B cell (primary cell): ENCODE data around the gene SEPTIN5. TPM values are rescaled to one million over a fixed set of nuclear protein-coding genes. Genes with fewer than 3 reads are reported as not detected.

Experiments used
- ATAC-seq: fragments of 200-7000 bp; cut with Tn5 transposase; one replicate; pipeline ENCODE4 v1.10.0; 2021; ENCODE audit warnings: low read depth, mild to moderate bottlenecking, moderate number of reproducible peaks, moderate library complexity
- CTCF ChIA-PET: fragments of 350-600 bp; sonication (Branson Sonifier 250); formaldehyde crosslinking; loops from one replicate; lab custom pipeline; 2021; ENCODE audit warnings: antibody characterized with exemption, inconsistent platforms; lab: Charles Lee
- POLR2A ChIA-PET: fragments of 350-600 bp; sonication (Branson Sonifier 250); formaldehyde crosslinking; loops from one replicate; lab custom pipeline; 2021; ENCODE audit warnings: antibody characterized with exemption; lab: Charles Lee
- DNase-seq: peaks from one replicate; pipeline ENCODE4 v3.0.0; 2013
- H2AFZ ChIP-seq: 2 replicates; pipeline ENCODE4 v1.6.1; 2012; ENCODE audit warnings: mild to moderate bottlenecking, low read depth, low read length; ENCODE audit not compliant: insufficient read depth, poor library complexity, severe bottlenecking
- H3K27ac ChIP-seq, 2 donors: 1 replicate in 1 of 2; 2 replicates in 1 of 2; pipeline ENCODE4 v1.5.1; 2012 to 2013; ENCODE audit warnings: low read length in 2 of 2, mild to moderate bottlenecking in 2 of 2, moderate library complexity in 1 of 2
- H3K27me3 ChIP-seq, 4 experiments: fragments of 200-600 bp in 1 of 4; sonication (generic) in 1 of 4; replicated peaks in 1 of 4; 1 replicate in 2 of 4; 2 replicates in 2 of 4; pipeline versions ENCODE4 v1.6.1 to v1.7.0; 2013 to 2016; ENCODE audit warnings: low read length in 3 of 4, mild to moderate bottlenecking in 2 of 4, mixed read lengths in 1 of 4, moderate library complexity in 1 of 4; ENCODE audit not compliant: insufficient read depth in 4 of 4, control insufficient read depth in 3 of 4; ENCODE audit errors: control extremely low read depth in 1 of 4
- H3K36me3 ChIP-seq, 2 experiments: replicated peaks in 1 of 2; 1 replicate in 1 of 2; 2 replicates in 1 of 2; pipeline versions ENCODE4 v1.6.1 to v1.7.1; 2013; ENCODE audit warnings: low read length in 1 of 2; ENCODE audit not compliant: insufficient read depth in 2 of 2, control insufficient read depth in 1 of 2; ENCODE audit errors: control extremely low read depth in 1 of 2, extremely low read depth in 1 of 2
- H3K4me1 ChIP-seq, 2 donors: fragments of 200-600 bp in 1 of 2; sonication (generic) in 1 of 2; 1 replicate in 1 of 2; 2 replicates in 1 of 2; pipeline versions ENCODE4 v1.5.1 to v1.6.1; 2013 to 2017; ENCODE audit warnings: low read length in 2 of 2; ENCODE audit not compliant: control insufficient read depth in 2 of 2, insufficient read depth in 2 of 2
- H3K4me2 ChIP-seq: replicated peaks from 2 replicates; pipeline ENCODE3; 2012; ENCODE audit warnings: mild to moderate bottlenecking, low read depth, low read length; ENCODE audit not compliant: poor library complexity, severe bottlenecking
- H3K4me3 ChIP-seq, 5 experiments: fragments of 200-600 bp in 1 of 5; sonication (generic) in 1 of 5; 1 replicate in 3 of 5; 2 replicates in 2 of 5; pipeline versions ENCODE4 v1.5.1 to v1.7.0; 2011 to 2016; ENCODE audit warnings: low read length in 4 of 5, mild to moderate bottlenecking in 4 of 5, low read depth in 2 of 5, control low read depth in 1 of 5, moderate library complexity in 1 of 5; ENCODE audit not compliant: insufficient read depth in 1 of 5; ENCODE audit errors: control extremely low read depth in 1 of 5, extremely low read depth in 1 of 5
- H3K79me2 ChIP-seq: fragments of 200-600 bp; sonication (generic); one replicate; pipeline ENCODE4 v1.6.0; 2016; ENCODE audit warnings: low read length; ENCODE audit not compliant: control insufficient read depth, insufficient read depth
- H3K9ac ChIP-seq: fragments of 200-600 bp; sonication (generic); 2 replicates; pipeline ENCODE4 v1.6.1; 2017; ENCODE audit warnings: mild to moderate bottlenecking, low read length, moderate library complexity
- H3K9me3 ChIP-seq, 3 donors: one replicate each; pipeline versions ENCODE4 v1.6.1 to v1.7.1; 2013; ENCODE audit warnings: low read length in 2 of 3; ENCODE audit not compliant: control insufficient read depth in 2 of 3, insufficient read depth in 1 of 3; ENCODE audit errors: control extremely low read depth in 1 of 3
- H4K20me1 ChIP-seq: 2 replicates; pipeline ENCODE4 v1.6.0; 2012; ENCODE audit warnings: mild to moderate bottlenecking, low read length; ENCODE audit not compliant: insufficient read depth, control insufficient read depth, poor library complexity, severe bottlenecking
- H3K27ac Mint-ChIP-seq: one replicate; pipeline ENCODE4 v1.8.0; 2021; ENCODE audit warnings: mixed read lengths
- H3K27me3 Mint-ChIP-seq: one replicate; pipeline ENCODE4 v1.8.0; 2021; ENCODE audit warnings: mixed read lengths
- H3K4me1 Mint-ChIP-seq: one replicate; pipeline ENCODE4 v1.8.0; 2021; ENCODE audit warnings: mixed read lengths
- H3K4me3 Mint-ChIP-seq: one replicate; pipeline ENCODE4 v1.8.0; 2021; ENCODE audit warnings: mixed read lengths
- H3K9me3 Mint-ChIP-seq: one replicate; pipeline ENCODE4 v1.8.0; 2022; ENCODE audit warnings: mixed read lengths; ENCODE audit not compliant: insufficient read depth
- CTCF ChIP-seq: fragments of 200-600 bp; IDR thresholded peaks from one replicate; pipeline ENCODE4 v1.8.0; 2022; ENCODE audit warnings: antibody characterized with exemption, mild to moderate bottlenecking
- EZH2 ChIP-seq: IDR thresholded peaks from 2 replicates; pipeline ENCODE4 v1.6.1; 2012; ENCODE audit warnings: borderline replicate concordance, low read depth, mild to moderate bottlenecking, moderate library complexity, low read length; ENCODE audit not compliant: insufficient read depth, poor library complexity, severe bottlenecking
- WGBS: methylation state at CpG from one replicate; pipeline ENCODE4 v1.1.5; 2013; ENCODE audit warnings: missing lambda C conversion rate; ENCODE audit not compliant: insufficient coverage; 5-methylcytosine and 5-hydroxymethylcytosine counted together
- intact Hi-C: fragments of 100-400 bp; cut with micrococcal nuclease; formaldehyde crosslinking; loops from one replicate; pipeline ENCODE4 v1.10.0; 2022
- polyA plus RNA-seq: library from polyadenylated mRNA; depleted of rRNA; stranded (reverse); fragments of >200 nt; gene quantifications from 2 replicates; pipeline ENCODE4 v1.2.3, GENCODE V29; 2012
- total RNA-seq, 2 donors: library from RNA; stranded (reverse); fragments of 120-200 nt in 1 of 2; gene quantifications; 1 replicate in 1 of 2; 2 replicates in 1 of 2; pipeline versions ENCODE4 v1.2.3 to v1.2.4, GENCODE V29; 2013 to 2022

SEPTIN5 gene
- total and polyA plus RNA-seq, 2 donors (not counting 1 experiment from before 2014, with no cell fraction given), result 0.06 TPM; not detected in 1

GRCh38 chr22:19734837-19735382 lies 20.6 kb downstream of the SEPTIN5 start:
- H3K4me3 Mint-ChIP-seq, result no peak overlapping the region
- DNase-seq (no peak), ATAC-seq (no peak)
- intact Hi-C loops, result no loop called here
- H3K27me3 Mint-ChIP-seq, result peaks cover 3% of the 10 kb centered on the region
- Histone ChIP-seq H2AFZ (no peak overlapping the region), H3K36me3 (no peaks in the 10 kb centered on the region), H3K4me1 (peaks cover 6 to 9% of the 10 kb centered on the region in 2 donors), H3K9me3 (no peaks in the 10 kb centered on the region), H3K9ac (no peak overlapping the region), H3K4me2 (no peak overlapping the region), H3K27ac (no peak overlapping the region), H3K4me3 (no peak overlapping the region), H3K79me2 (no peaks in the 10 kb centered on the region), H4K20me1 (no peaks in the 10 kb centered on the region), H3K27me3 (peaks cover 0 to 7% (median 0%) of the 10 kb centered on the region in 4 experiments)
- WGBS, result 81% methylated on average over 5 of the region's 5 CpGs
- H3K4me1 Mint-ChIP-seq, result peaks cover 2% of the 10 kb centered on the region
- POLR2A ChIA-PET, result no interaction called here
- TF ChIP-seq EZH2 (no peak), CTCF (no peak)
- no peaks in the 10 kb centered on the region for H3K9me3 Mint-ChIP-seq
- CTCF ChIA-PET, result no interaction called here
- no peak overlapping the region for H3K27ac Mint-ChIP-seq

GRCh38 chr22:19735665-19736510 lies 21.6 kb downstream of the SEPTIN5 start:
- Histone ChIP-seq H3K9me3 (no peaks in the 10 kb centered on the region), H3K79me2 (no peaks in the 10 kb centered on the region), H3K27me3 (peaks cover 0 to 4% (median 0%) of the 10 kb centered on the region in 4 experiments), H3K4me3 (no peak overlapping the region), H3K4me2 (no peak overlapping the region), H2AFZ (no peak overlapping the region), H3K4me1 (peaks cover 4% of the 10 kb centered on the region in 2 donors), H4K20me1 (no peaks in the 10 kb centered on the region), H3K36me3 (no peaks in the 10 kb centered on the region), H3K9ac (no peak overlapping the region), H3K27ac (no peak overlapping the region)
- intact Hi-C loops, result no loop called here
- ChIA-PET POLR2A (no interaction called here), CTCF (no interaction called here)
- ATAC-seq (no peak), DNase-seq (no peak)
- H3K9me3 Mint-ChIP-seq, result no peaks in the 10 kb centered on the region
- H3K27me3 Mint-ChIP-seq, result no peaks in the 10 kb centered on the region
- no peak overlapping the region for H3K4me3 Mint-ChIP-seq
- no peak overlapping the region for H3K27ac Mint-ChIP-seq
- whole genome bisulfite sequencing, result 79% methylated on average over 20 of the region's 21 CpGs
- no peaks in the 10 kb centered on the region for H3K4me1 Mint-ChIP-seq
- TF ChIP-seq EZH2 (no peak), CTCF (no peak)
